Erythroblast (primary cell): ENCODE results near the gene MICAL1.

Experiments used
- DNase-seq, 2 experiments: peaks; one replicate each; lab custom pipeline; 2025; lab: John Stamatoyannopoulos, UW
- GATA1 ChIP-seq: IDR thresholded peaks from 2 replicates; pipeline ENCODE4 v1.6.1; 2011; ENCODE audit warnings: low read depth, mild to moderate bottlenecking, control low read depth, low read length, moderate library complexity
- POLR2A ChIP-seq: IDR thresholded peaks from 2 replicates; pipeline ENCODE4 v1.6.1; 2011; ENCODE audit warnings: mild to moderate bottlenecking, low read length

MICAL1 gene, protein sequence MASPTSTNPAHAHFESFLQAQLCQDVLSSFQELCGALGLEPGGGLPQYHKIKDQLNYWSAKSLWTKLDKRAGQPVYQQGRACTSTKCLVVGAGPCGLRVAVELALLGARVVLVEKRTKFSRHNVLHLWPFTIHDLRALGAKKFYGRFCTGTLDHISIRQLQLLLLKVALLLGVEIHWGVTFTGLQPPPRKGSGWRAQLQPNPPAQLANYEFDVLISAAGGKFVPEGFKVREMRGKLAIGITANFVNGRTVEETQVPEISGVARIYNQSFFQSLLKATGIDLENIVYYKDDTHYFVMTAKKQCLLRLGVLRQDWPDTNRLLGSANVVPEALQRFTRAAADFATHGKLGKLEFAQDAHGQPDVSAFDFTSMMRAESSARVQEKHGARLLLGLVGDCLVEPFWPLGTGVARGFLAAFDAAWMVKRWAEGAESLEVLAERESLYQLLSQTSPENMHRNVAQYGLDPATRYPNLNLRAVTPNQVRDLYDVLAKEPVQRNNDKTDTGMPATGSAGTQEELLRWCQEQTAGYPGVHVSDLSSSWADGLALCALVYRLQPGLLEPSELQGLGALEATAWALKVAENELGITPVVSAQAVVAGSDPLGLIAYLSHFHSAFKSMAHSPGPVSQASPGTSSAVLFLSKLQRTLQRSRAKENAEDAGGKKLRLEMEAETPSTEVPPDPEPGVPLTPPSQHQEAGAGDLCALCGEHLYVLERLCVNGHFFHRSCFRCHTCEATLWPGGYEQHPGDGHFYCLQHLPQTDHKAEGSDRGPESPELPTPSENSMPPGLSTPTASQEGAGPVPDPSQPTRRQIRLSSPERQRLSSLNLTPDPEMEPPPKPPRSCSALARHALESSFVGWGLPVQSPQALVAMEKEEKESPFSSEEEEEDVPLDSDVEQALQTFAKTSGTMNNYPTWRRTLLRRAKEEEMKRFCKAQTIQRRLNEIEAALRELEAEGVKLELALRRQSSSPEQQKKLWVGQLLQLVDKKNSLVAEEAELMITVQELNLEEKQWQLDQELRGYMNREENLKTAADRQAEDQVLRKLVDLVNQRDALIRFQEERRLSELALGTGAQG

DNA sequence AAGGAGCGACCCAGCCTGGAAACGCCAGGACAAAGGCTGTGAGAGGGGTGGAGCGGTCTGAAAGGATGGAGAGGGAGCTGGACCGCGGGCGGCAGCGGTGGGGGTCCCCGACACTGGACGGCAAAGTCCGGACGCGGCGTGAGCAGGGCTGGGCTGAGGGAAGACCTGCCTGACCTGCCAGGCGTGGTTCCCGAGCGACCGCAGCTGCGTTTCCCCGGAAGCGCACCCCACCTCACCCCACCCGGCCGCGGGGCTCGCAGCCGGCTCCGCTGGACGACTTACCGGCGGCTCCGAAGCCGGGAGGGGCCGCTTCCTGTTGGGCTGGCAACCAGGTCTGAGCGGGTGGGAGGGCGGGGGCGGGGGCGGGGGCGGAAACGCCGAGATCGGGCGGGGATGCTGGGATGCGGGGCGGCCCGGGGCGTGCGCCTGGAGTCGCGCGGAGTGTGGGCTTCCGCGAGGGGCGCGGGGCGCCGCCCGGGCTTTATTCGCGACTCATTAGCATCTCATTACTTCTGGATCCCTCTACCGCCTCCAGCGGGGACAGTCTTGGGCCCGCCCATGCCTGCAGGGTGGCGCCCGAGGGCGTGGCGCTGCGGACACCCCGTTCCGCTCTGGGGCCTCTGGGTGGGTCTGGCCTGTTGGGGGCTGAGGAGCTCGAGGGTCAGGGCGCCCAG is at the start of gene MICAL1:
Gene MICAL1, minus strand, starts transcription at position 336 of the 674 bp plus-strand sequence. CDS start 1,576 bp downstream, outside the sequence.
- peak; percentile 79 to 80 for DNase-seq
- TF ChIP-seq GATA1 (no peak), POLR2A (no peak)

DNA sequence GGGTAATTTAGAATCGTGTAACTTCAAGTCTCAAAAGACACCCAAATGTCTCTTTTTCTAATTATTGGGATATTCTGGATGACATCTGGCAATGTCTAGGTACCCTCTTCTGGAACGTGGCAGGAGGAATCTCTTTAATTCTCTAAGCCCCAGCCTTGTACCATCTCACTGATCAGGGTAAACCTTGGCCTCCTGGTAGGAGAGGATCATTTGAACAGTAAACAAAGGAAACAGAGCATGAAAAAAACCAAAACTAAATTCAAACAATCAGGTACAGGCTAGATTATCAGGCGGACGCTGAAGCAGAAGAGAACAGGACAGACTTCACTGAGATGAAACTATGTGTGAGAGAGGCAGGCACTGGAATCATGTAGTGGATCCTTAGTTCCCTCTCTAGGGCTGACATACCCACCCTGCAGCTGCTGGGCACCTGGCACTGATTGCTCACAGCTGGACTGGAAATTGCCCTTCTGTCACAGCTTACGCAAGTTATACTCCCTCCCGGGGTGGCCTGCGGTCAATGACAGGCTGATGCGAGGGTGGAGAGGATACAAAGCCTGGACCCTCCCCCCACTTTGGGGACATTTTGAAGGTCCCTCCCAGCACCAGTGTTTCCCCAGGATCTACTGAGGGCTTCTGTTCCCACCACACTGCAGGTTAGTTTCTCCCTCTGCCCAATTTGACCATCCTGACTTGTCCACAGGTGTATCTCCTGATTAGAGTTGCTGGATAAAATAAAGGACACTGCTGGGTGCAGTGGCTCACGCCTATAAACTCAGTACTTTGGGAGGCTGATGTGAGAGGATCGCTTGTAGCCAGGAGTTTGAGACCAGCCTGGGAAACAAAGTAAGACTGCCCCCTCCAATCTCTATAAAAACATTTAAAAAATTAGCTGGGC is 48.0 kb upstream of the MICAL1 start:
- DNase-seq, result no peak
- TF ChIP-seq GATA1, result no peak

DNA sequence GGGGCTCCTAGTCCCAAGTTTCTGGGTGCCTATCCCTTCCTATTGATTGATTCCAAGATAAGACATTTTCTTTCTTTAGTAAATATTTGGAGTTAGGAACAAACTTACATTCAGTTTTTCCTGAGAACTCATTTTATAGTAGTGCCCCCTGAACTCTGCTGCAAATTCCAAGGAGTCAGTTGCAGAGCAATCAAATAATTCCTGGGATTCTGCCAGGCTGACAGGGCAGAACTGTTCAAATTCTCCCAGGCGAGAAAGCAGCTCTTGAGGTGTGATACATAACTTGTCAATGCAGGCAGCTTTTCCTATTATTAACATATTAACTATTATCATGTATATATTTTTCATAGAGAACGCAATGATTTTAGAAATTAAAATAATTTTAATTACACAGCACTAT is 43.4 kb upstream of the MICAL1 start:
- no peak for DNase-seq

DNA sequence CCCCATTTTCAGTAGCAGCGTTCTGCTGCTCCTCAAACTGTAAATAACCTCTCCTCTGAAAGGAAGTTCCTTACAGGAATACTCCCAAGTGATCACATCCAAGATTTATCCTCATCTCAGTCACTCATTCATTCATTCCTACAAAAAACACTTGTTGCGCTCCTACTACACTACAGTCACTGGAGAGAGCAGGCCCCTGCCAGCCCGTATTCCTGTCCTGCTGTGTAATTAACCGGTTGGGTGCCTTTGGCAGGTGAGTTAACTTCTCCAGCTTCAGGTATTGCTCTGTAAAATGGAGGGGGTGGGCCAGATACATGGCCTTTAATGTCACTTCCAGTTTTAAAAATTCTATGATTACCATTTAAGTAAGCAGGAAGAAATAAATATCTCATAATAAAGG is 42.5 kb upstream of the MICAL1 start:
- no peak for DNase-seq
- TF ChIP-seq GATA1, result no peak
- TF ChIP-seq POLR2A, result no peak

More for the DNA sequence above, 43.4 kb upstream of the MICAL1 start:
- no peak for TF ChIP-seq POLR2A
- no peak for TF ChIP-seq GATA1

DNA sequence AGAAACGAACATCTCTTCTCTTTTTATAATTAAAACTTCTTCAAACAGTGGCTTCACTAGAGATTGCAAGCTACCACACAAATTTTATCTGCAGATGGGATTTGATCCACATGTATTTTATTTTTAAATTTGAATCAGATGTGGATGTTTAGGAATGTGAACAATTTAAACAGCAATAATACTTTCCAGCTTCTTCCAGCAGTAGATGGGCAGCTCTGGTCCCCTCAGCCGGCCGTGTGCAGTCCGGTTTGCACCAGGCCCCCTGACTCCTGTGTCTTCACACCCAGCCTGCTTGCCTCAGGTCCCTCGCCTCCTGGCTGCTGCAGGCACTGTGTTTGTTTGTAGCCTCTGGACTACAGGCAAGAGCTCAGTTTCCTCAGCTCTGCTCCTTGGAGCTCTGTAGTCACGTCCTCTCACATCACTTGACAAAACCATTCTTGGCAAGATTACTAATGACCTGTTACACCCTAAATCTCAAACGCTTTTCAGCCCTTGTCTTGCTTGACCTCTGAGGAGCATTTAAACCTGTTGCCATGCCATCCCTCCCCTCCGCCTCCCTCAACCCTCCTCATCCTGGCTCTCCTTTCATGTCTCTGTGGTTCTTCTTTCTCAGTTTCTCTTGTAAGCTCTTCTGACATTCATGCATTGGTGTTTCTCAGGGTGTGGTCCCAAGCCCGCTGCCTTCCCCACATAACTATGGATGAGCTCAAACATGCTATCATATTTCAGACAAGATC is 40.6 kb upstream of the MICAL1 start:
- no peak for DNase-seq
- no peak for TF ChIP-seq POLR2A
- TF ChIP-seq GATA1, result no peak

DNA sequence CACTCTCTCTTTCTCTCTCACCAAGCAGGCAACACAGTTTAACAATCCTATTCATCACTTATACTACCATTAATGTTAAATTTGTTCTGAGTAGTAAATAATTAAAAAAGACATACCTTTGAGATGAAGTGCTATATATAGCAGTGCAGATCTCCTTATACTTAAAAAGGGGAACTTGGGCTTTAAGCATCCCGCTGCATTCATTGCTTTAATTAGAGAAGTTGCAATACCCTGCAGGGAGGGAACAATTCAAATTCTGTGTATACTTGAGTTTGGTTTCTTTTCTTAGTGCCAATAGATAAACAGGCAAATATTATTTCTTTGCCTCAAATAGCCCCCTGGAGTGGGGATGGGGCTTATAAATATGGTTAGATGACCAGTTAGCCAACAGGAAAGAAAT is 38.3 kb upstream of the MICAL1 start:
- no peak for DNase-seq
- TF ChIP-seq POLR2A (no peak), GATA1 (no peak)

DNA sequence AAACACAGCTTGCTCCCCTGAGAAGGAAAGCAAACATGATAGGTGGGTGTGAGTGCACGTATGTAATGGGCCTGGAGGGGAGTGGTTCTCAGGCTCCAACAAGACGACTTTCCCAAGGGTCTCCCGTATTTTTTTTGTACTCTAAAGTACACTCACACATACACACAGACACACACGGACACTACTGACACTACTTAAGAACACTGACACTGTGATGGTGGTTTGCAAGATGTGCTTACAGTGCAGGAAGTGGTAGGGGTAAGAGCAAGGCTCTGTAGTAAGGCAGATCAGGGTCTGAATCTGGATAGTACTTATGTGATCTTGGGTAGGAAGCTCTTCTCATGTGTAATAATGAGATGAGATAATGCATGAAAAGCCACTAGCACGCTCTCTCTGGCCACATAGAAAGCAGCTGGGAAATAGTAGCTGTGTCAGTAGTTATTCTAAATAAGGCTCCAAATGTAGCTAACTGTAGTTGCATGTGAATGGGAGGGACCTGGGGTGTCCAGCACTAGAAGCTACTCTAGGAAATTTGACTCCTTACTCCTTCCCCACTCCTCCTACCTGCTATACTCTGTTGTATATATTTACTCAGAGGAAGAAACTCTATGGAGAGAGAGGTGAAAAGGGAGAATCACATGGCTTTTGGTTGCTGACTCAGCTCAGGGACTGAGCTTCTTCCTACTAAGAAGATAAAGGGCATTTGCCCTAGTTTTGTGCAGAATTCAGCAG is 35.8 kb upstream of the MICAL1 start:
- DNase-seq, result no peak
- TF ChIP-seq POLR2A, result no peak
- no peak for TF ChIP-seq GATA1

DNA sequence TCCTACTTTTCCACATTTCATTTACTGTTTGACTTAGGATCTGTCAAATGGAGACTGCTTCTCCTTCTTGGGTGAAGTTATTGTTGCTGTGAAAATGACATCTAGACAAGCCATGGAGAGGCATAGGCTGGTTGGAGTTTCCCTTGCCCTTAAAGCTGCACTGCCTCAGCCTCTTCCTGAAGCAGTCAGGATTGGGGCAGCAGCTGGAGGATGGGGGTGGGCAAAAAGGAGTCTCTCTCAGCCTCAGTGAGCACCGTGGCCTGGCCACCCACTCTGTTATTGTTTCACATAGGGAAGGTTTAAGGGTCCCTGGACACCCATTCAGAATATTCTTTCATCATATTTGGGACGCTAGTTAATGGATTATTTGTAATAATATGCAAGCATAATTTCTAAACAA is 35.1 kb upstream of the MICAL1 start:
- TF ChIP-seq POLR2A (no peak), GATA1 (no peak)
- DNase-seq, result no peak

DNA sequence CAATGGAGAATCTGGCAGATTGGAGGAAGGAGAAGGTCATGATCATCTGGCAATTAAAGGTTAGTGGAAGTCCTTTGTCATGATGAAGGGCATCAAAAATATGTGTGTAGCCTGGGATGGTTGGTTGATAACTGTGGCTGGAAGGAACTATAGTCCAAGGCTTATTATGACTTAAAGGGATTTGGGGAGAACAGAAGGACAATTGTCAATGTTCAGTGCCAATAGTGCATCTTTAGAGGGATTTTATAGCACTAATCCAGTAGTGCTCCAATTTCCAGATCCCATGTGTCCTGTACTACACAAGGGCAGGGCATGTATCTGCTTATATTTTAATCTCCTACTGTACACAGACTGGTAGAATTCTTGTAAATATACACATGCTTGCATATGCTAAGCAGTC is 32.4 kb upstream of the MICAL1 start:
- DNase-seq, result no peak
- TF ChIP-seq POLR2A (no peak), GATA1 (no peak)

DNA sequence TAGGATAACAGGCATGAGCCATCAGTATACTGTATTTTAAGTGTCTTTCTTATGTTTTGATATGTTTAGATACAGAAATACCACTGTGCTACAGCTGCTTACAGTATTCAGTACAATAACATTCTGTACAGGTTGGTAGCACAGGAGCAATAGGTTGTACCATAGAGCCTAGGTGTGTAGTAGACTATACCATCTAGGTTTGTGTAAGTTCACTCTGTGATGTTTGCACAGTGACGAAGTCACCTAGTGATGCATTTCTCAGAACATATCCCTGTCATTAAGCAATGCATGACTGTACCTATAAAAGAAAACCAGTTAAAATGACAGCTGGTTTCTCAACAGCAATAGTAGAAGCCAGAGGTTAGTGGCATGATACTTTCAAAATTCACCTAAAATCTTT is 30.5 kb upstream of the MICAL1 start:
- no peak for DNase-seq
- no peak for TF ChIP-seq GATA1
- no peak for TF ChIP-seq POLR2A

DNA sequence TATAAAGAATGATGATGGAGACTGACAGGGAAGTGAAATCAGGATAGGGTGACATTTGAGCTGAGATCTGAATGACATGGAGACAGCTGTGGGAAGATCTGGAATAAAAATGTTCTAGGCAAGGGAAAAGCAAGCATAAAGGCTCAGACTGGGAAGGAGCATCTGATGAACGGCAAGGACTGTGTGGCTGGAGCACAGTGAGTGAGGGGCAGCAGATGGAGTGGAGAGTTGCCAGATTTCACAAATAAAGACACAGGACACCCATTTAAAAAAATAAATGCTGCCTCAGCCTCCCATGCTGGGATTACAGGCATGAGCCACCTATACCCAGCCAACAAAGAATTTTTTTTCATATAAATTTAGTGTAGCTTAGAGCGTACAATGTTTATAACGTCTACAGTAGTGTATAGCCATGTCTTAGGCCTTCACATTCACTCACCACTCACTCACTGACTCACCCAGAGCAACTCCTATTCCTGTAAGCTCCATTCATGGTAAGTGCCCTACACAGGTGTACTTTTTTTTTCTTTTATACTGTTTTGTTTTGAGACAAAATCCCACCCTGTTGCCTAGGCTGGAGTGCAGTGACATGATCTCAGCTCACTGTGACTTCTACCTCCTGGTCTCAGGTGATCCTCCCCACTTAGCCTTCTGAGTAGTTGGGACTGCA is 29.8 kb upstream of the MICAL1 start:
- DNase-seq, result no peak
- TF ChIP-seq GATA1, result no peak
